ENCODE data around the gene S100A14.
"Not testable (repeated sequence)": the region's sequence is repeated elsewhere in the genome, so short reads cannot be mapped to it uniquely, and the experiment has no call there.

DNA sequence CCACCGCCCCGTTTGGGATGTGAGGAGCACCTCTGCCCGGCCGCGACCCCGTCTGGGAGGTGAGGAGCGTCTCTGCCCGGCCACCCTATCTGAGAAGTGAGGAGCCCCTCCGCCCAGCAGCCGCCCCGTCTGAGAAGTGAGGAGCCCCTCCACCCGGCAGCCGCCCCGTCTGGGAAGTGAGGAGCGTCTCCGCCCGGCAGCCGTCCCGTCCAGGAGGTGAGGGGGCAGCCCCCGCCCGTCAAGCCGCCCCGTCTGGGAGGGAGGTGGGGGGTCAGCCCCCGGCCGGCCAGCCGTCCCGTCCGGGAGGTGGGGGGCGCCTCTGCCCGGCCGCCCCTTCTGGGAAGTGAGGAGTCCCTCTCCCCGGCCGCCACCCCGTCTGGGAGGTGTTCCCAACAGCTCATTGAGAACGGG lies 41.0 kb downstream of the S100A14 start:
- TF ChIP-seq, protein P1, sequence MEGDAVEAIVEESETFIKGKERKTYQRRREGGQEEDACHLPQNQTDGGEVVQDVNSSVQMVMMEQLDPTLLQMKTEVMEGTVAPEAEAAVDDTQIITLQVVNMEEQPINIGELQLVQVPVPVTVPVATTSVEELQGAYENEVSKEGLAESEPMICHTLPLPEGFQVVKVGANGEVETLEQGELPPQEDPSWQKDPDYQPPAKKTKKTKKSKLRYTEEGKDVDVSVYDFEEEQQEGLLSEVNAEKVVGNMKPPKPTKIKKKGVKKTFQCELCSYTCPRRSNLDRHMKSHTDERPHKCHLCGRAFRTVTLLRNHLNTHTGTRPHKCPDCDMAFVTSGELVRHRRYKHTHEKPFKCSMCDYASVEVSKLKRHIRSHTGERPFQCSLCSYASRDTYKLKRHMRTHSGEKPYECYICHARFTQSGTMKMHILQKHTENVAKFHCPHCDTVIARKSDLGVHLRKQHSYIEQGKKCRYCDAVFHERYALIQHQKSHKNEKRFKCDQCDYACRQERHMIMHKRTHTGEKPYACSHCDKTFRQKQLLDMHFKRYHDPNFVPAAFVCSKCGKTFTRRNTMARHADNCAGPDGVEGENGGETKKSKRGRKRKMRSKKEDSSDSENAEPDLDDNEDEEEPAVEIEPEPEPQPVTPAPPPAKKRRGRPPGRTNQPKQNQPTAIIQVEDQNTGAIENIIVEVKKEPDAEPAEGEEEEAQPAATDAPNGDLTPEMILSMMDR (IDR thresholded peaks at IDR 0.05) = not testable (repeated sequence)
- TF ChIP-seq POLR2A (IDR thresholded peaks at IDR 0.05) = not testable (repeated sequence)

All from adrenal gland (tissue), 5 donors.